Adrenal gland (tissue), 12 donors: ENCODE results near the gene AKIP1. TPM values are rescaled to one million over a fixed set of nuclear protein-coding genes. Genes with fewer than 3 reads are reported as not detected.

Source experiments
- DNase-seq, 7 donors: peaks; one replicate each; pipeline ENCODE4 v3.0.0-alpha.2; 2019 to 2020
- H3K27ac ChIP-seq, 5 donors: fragments of 200-600 bp; sonication (generic) in 4 of 5; 1 replicate in 3 of 5; 2 replicates in 2 of 5; pipeline versions ENCODE4 v1.5.1 to v1.8.0; 2016 to 2020; ENCODE audit warnings: mild to moderate bottlenecking in 1 of 5
- H3K27me3 ChIP-seq: fragments of 200-600 bp; 2 replicates; pipeline ENCODE4 v1.8.0; 2021
- H3K36me3 ChIP-seq, 2 donors: fragments of 200-600 bp; replicated peaks in 1 of 2; 1 replicate in 1 of 2; 2 replicates in 1 of 2; pipeline versions ENCODE4 v1.5.1 to v1.8.0; 2018 to 2022
- H3K4me1 ChIP-seq, 2 donors: fragments of 200-600 bp; replicated peaks in 1 of 2; 1 replicate in 1 of 2; 2 replicates in 1 of 2; pipeline versions ENCODE4 v1.5.1 to v1.8.0; 2018 to 2021
- H3K4me3 ChIP-seq, 4 donors: fragments of 200-600 bp; sonication (generic) in 3 of 4; one replicate each; pipeline ENCODE4 v1.5.1; 2016 to 2018
- H3K9me3 ChIP-seq, 3 donors: fragments of 200-600 bp; sonication (generic) in 1 of 3; replicated peaks in 1 of 3; 1 replicate in 2 of 3; 2 replicates in 1 of 3; pipeline versions ENCODE4 v1.5.1 to v1.8.0; 2016 to 2021
- CTCF ChIP-seq, 6 experiments: fragments of 450-650 bp in 4 of 6; fragments of 200-600 bp in 2 of 6; sonication (generic) in 1 of 6; IDR thresholded peaks; 1 replicate in 5 of 6; 2 replicates in 1 of 6; pipeline versions ENCODE4 v1.5.1 to v1.8.0; 2016 to 2021; ENCODE audit warnings: antibody characterized with exemption in 6 of 6, mild to moderate bottlenecking in 2 of 6, moderate library complexity in 1 of 6
- POLR2A ChIP-seq, 2 donors: fragments of 450-650 bp; IDR thresholded peaks; one replicate each; pipeline ENCODE4 v1.6.1; 2017; ENCODE audit warnings: antibody characterized with exemption in 2 of 2, mild to moderate bottlenecking in 2 of 2, moderate library complexity in 1 of 2
- WGBS, 4 donors: extraction: QIAGEN DNeasy Blood & Tissue Kit in 2 of 4; methylation state at CpG; one replicate each; pipeline versions ENCODE4 v1.1.5 to v1.1.7; 2013 to 2017; 5-methylcytosine and 5-hydroxymethylcytosine counted together
- intact Hi-C, 2 donors: fragments of 100-400 bp; cut with DNase I; formaldehyde crosslinking; loops; one replicate each; pipeline versions ENCODE4 v1.14.1 to v1.15.0; 2022 to 2023
- polyA plus RNA-seq, 3 donors: library from polyadenylated mRNA; stranded (reverse); fragments of 200-250 nt in 2 of 3; fragments of 350-450 nt in 1 of 3; fragmentation: Illumina TruSeq in 1 of 3; extraction: RNeasy Lipid Tissue Mini Kit (QIAGEN cat#74804) in 1 of 3; gene quantifications; one replicate each; pipeline ENCODE4 v1.2.3, GENCODE V29; 2013 to 2014
- total RNA-seq, 9 donors: library from RNA; depleted of rRNA in 4 of 9; stranded (reverse); fragments of >200 nt in 4 of 9; fragments of 120-200 nt in 1 of 9; fragmentation: NEBNext Ultra II Directional in 1 of 9; extraction: Animal tissue kit (Norgen Biotek cat#: 25700) in 1 of 9; gene quantifications; one replicate each; pipeline versions ENCODE4 v1.1.0 to v1.2.4, GENCODE V29; 2013 to 2023
- donor health status: healthy with polysubstance abuse.
- donor health status: Bipolar disorder and iron deficiency.
- donor health status: DM: yes; HTN: yes; CAD: no.
- donor health status: DM: no; HTN: no; CAD: no.
- donor health status: DM: no; HTN: no; CAD: no.
- donor health status: DM: yes; HTN: yes; CAD: no.

The AKIP1 gene
- total and polyA plus RNA-seq, 12 donors = 18.1 to 52.9 (median 37.3) TPM

GRCh38 chr11:8910649-8911026, 351 bp upstream of the AKIP1 start:
- no peak for TF ChIP-seq POLR2A (IDR thresholded peaks at IDR 0.05)
- TF ChIP-seq CTCF (IDR thresholded peaks at IDR 0.05) = no peak
- no peaks in the 10 kb centered on the region for H3K9me3 ChIP-seq
- no peaks in the 10 kb centered on the region for H3K27me3 ChIP-seq
- peak overlapping the region in 2 of 4 donors; percentile 82 to 98 for H3K4me3 ChIP-seq
- 0 to 7% (median 2%) methylated on average over 1 to 19 of the region's 19 CpGs for WGBS, 4 donors
- intact Hi-C loops = loop anchor here in 1 of 2 donors (5.0 kb wide), 1 partner anchor 227 kb away; no protein-coding TSS in a partner anchor
- H3K4me1 ChIP-seq = peaks cover 0 to 31% of the 10 kb centered on the region in 2 donors
- H3K27ac ChIP-seq = peak overlapping the region in 2 of 5 donors; percentile 89 to 95
- peaks cover 0 to 5% of the 10 kb centered on the region in 2 donors for H3K36me3 ChIP-seq
- DNase-seq = no peak

DNA sequence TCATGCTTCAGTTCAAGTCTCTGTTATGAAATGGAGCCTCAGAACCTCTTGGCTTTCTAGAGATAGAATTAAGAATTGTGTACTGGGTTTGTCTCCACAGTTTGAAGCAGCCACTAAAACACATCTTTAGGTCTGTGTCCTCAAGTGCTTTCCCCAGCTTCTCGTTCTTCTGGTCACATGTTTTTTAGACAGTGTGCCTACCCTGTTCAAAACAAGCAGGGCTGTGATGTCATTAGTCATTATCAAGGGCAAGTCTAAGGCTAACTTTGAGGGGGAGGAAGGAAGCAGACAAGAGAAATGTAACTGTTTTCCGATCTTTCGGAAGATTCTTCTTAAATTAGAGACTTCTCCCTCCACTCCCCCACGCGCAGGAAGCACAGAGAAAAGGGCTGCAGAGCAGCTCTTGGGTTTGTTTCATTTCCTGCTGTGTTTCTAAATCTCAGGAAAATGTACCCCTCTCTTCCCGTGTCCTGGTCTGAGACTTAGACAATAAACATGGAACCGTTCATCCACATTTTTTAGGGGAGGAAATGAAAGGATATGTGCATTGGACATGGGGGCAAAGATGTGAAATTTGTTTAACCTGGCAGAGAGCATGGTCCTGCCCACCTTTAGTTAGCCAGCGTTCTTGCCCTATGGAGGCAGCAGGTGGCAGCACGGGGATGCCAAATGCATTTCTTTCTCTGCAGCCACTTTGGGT, 3.1 kb downstream of the AKIP1 start:
- intact Hi-C loops = loop anchor here in 1 of 2 donors (5.0 kb wide), 1 partner anchor 223 kb away; no protein-coding TSS in a partner anchor
- TF ChIP-seq CTCF (IDR thresholded peaks at IDR 0.05) (peak; percentile 40 to 70 (median 61)), POLR2A (IDR thresholded peaks at IDR 0.05) (peak in 1 of 2 donors; percentile 45)
- peak overlapping the region in 1 of 4 donors; percentile 48 for H3K4me3 ChIP-seq
- DNase-seq = peak in 6 of 7 donors; percentile 38 to 74 (median 46)
- H3K27ac ChIP-seq = peak overlapping the region; percentile 4 to 64 (median 62)
- 0 to 3% (median 1%) methylated on average over 8 to 9 of the region's 9 CpGs for WGBS, 4 donors
- H3K4me1 ChIP-seq = peaks cover 0 to 31% of the 10 kb centered on the region in 2 donors
- no peaks in the 10 kb centered on the region for H3K9me3 ChIP-seq
- peaks cover 0 to 39% of the 10 kb centered on the region in 2 donors for H3K36me3 ChIP-seq
- no peaks in the 10 kb centered on the region for H3K27me3 ChIP-seq

DNA sequence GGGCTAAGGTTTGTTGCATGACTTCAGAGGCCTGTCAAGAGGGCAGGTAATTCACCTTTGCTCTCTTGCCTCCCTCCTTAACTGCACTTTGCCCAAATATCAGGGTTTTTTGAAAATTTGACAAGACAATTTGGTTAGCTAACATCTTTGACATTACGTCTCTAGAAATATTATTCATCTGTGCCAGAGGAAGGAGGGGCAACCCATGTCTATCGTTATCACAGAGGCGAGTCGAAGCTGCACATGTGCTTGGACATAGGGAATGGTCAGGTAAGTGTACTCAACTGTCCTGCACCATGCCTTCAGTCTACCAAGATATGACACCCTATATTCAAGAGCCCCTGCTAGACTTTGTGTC, 3.7 kb downstream of the AKIP1 start:
- DNase-seq = no peak
- WGBS, 4 donors = 27 to 51% (median 31%) methylated on average over 4 of the region's 4 CpGs
- Histone ChIP-seq H3K27me3 (no peaks in the 10 kb centered on the region), H3K4me3 (peak overlapping the region in 1 of 4 donors; percentile 48), H3K36me3 (peaks cover 0 to 45% of the 10 kb centered on the region in 2 donors), H3K27ac (peak overlapping the region in 3 of 5 donors; percentile 62 to 64 (median 63)), H3K9me3 (no peaks in the 10 kb centered on the region), H3K4me1 (peaks cover 0 to 31% of the 10 kb centered on the region in 2 donors)
- TF ChIP-seq POLR2A (IDR thresholded peaks at IDR 0.05) = no peak
- peak in 1 of 6 experiments; percentile 18 for TF ChIP-seq CTCF (IDR thresholded peaks at IDR 0.05)
- intact Hi-C loops = loop anchor here (5.0 kb wide), 2 partner anchors 43 to 223 kb away; no protein-coding TSS in a partner anchor

DNA sequence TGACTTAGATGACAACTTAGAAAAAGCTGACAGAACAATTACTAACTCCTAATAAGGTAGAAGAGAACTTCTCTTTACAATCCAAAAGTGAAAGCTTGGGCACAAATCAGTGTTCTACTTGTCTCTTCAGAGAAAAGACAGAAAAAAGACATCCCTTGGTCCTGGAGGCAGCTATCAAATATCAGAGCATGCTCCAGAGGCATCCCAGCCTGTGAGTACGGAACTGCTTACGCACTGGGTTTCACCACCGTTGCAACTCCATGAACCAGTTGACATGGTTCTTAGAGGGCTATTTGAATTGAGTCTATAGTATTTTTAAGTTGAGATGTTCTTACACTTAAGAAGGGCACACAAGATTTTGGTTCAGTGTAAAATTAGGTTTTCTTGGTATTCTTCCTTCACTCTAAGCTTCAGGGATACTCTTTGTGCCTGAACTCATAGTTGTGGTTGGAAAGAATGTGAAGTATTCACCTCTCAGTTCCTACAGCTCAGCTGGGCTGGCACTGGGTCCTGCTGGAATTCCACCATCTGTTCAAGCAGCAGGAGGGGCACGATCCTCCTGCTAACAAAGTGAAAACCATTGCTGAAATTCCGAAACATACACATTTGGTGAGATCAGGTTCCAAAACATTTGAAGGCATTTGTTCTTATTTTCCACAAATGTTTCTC, 6.3 kb downstream of the AKIP1 start:
- Histone ChIP-seq H3K4me3 (no peak overlapping the region), H3K9me3 (no peaks in the 10 kb centered on the region), H3K4me1 (peaks cover 0 to 24% of the 10 kb centered on the region in 2 donors), H3K27me3 (no peaks in the 10 kb centered on the region), H3K27ac (peak overlapping the region in 2 of 5 donors; percentile 10 to 30), H3K36me3 (peaks cover 0 to 71% of the 10 kb centered on the region in 2 donors)
- WGBS, 4 donors = 57 to 84% (median 73%) methylated on average over 5 of the region's 5 CpGs
- TF ChIP-seq POLR2A (IDR thresholded peaks at IDR 0.05) = no peak
- no peak for TF ChIP-seq CTCF (IDR thresholded peaks at IDR 0.05)
- intact Hi-C loops = loop anchor here in 1 of 2 donors (5.0 kb wide), 1 partner anchor 40 kb away; no protein-coding TSS in a partner anchor
- DNase-seq = no peak
